Measurements from ENCODE around the gene KCTD17. TPM values are rescaled to one million over a fixed set of nuclear protein-coding genes. Genes with fewer than 3 reads are reported as not detected.

KCTD17 gene
- total and polyA plus RNA-seq, 2 of the 13 experiments (the other 11 are each of a cell fraction or from before 2014, with no cell fraction given) = 5.3 to 11.7 TPM

- no peaks in the 10 kb centered on the region for H3K79me2 ChIP-seq (ENCODE audit: insufficient read depth, low read length)
- intact Hi-C loops (cut with micrococcal nuclease; ENCODE audit: unreplicated experiment) = no loop called here
- no peak overlapping the region for H2AFZ ChIP-seq (ENCODE audit: low read length)
- peaks cover 0 to 13% of the 10 kb centered on the region in 2 experiments; a peak in 2 of 5 replicates for H3K27me3 ChIP-seq (ENCODE audit: control insufficient read depth in 1 of 2, insufficient read depth in 2 of 2, low read length in 2 of 2)
- no peak overlapping the region for H3K27ac ChIP-seq (ENCODE audit: extremely low read length, insufficient read depth, low read length)
- ATAC-seq = no peak
- H4K20me1 ChIP-seq (ENCODE audit: insufficient read depth, low read length) = no peaks in the 10 kb centered on the region
- TF ChIP-seq ZSCAN21 (CRISPR knock-in tag; IDR thresholded peaks at IDR 0.05; ENCODE audit: borderline replicate concordance) (no peak), PAF1 (CRISPR knock-in tag; IDR thresholded peaks at IDR 0.05) (no peak), TERF1 (CRISPR knock-in tag; IDR thresholded peaks at IDR 0.05) (no peak), ZNF629 (CRISPR knock-in tag; conservative IDR thresholded peaks at IDR 0.05) (peak; percentile 90), ZMYM3 (CRISPR knock-in tag; IDR thresholded peaks at IDR 0.05) (peak; percentile 63; the same call in 1 of the 2 replicates)
- no peaks in the 10 kb centered on the region for H3K36me3 ChIP-seq (replicated peaks in 1 of 2; ENCODE audit: control insufficient read depth in 1 of 2, insufficient read depth in 2 of 2, low read length in 2 of 2)
- H3K4me3 ChIP-seq (replicated peaks in 1 of 3; ENCODE audit: insufficient read depth in 1 of 3, low read depth in 2 of 3, low read length in 3 of 3) = no peak overlapping the region
- POLR2A ChIA-PET = interaction anchor here (0.9 to 3.4 kb wide), 4 partner anchors 8 to 33 kb away, joined by 3 to 18 read pairs (median 8); partner anchors contain the start of genes MPST and TST
- FAIRE-seq = no peak
- H3K9me3 ChIP-seq (ENCODE audit: low read length) = no peaks in the 10 kb centered on the region
- H3K9ac ChIP-seq (ENCODE audit: insufficient read depth, low read depth, low read length) = no peak overlapping the region
- CTCF ChIA-PET (ENCODE audit: low intra/inter-chr PET ratio, low total read pairs) = no interaction called here
- peaks cover 59% of the 10 kb centered on the region for H3K4me1 ChIP-seq (ENCODE audit: insufficient read depth, low read length)
- in situ Hi-C loops (cut with HindIII; ENCODE audit: extremely low pct_ligation_motif_present, low pct_unique_long_range_greater_than_20kb) = no loop called here
- 30% methylated on average over 6 of the region's 6 CpGs for WGBS (ENCODE audit: low lambda C conversion rate)
- no TSS peak for BruUV-seq (replicated peaks)
- H3K4me2 ChIP-seq (ENCODE audit: low read depth, low read length) = peak overlapping the region; percentile 76
- no peak for DNase-seq (ENCODE audit: low spot score)
Measured at GRCh38 chr22:37050913-37051312, 629 bp upstream of the KCTD17 start.
